PFSK-1 (cell line): ENCODE results near the gene ITPRIP.

Experiments
- POLR2AphosphoS5 ChIP-seq: IDR thresholded peaks from 2 replicates; pipeline ENCODE4 v1.6.1; 2012; ENCODE audit warnings: low read depth, mild to moderate bottlenecking, control low read depth, low read length, moderate library complexity
- TAF1 ChIP-seq: IDR thresholded peaks from 2 replicates; pipeline ENCODE4 v1.6.1; 2012; ENCODE audit warnings: low read length, control low read depth, borderline replicate concordance; ENCODE audit not compliant: insufficient read depth
- TF ChIP-seq, protein P1 (sequence below), 2 experiments: IDR thresholded peaks; 2 replicates each; pipeline versions ENCODE4 v1.6.1 to v1.8.0; 2011 to 2012; ENCODE audit warnings: low read depth in 2 of 2, low read length in 2 of 2, control low read depth in 1 of 2, inconsistent platforms in 1 of 2, mild to moderate bottlenecking in 1 of 2, moderate library complexity in 1 of 2; ENCODE audit not compliant: insufficient read depth in 1 of 2

DNA sequence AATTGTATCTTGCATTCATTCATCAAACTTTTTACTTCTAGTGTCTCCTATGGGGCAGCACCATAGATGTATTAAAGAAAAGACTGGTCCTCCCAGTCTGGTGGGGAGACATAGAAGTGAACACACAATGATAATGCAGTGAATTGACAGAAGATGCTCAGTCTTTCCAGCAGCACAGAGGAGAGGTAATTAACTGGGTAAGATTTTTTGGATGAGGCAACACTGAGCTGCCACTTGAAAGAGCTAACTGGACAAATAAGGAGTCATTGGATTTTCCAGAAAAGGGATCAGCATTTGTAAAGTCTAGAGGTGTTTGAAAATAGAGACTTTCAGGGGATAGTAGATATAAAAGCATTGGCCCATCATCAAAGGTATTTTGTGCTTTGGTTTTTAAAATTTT lies 7.2 kb upstream of the ITPRIP start:
- TF ChIP-seq, protein P1, sequence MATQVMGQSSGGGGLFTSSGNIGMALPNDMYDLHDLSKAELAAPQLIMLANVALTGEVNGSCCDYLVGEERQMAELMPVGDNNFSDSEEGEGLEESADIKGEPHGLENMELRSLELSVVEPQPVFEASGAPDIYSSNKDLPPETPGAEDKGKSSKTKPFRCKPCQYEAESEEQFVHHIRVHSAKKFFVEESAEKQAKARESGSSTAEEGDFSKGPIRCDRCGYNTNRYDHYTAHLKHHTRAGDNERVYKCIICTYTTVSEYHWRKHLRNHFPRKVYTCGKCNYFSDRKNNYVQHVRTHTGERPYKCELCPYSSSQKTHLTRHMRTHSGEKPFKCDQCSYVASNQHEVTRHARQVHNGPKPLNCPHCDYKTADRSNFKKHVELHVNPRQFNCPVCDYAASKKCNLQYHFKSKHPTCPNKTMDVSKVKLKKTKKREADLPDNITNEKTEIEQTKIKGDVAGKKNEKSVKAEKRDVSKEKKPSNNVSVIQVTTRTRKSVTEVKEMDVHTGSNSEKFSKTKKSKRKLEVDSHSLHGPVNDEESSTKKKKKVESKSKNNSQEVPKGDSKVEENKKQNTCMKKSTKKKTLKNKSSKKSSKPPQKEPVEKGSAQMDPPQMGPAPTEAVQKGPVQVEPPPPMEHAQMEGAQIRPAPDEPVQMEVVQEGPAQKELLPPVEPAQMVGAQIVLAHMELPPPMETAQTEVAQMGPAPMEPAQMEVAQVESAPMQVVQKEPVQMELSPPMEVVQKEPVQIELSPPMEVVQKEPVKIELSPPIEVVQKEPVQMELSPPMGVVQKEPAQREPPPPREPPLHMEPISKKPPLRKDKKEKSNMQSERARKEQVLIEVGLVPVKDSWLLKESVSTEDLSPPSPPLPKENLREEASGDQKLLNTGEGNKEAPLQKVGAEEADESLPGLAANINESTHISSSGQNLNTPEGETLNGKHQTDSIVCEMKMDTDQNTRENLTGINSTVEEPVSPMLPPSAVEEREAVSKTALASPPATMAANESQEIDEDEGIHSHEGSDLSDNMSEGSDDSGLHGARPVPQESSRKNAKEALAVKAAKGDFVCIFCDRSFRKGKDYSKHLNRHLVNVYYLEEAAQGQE (IDR thresholded peaks at IDR 0.05; ENCODE audit: insufficient read depth in 1 of 2, low read depth in 2 of 2, low read length in 2 of 2) = no peak
- no peak for TF ChIP-seq POLR2AphosphoS5
- TF ChIP-seq TAF1 = no peak
